DLD1 (cell line): ENCODE results near the gene PITX2.

ENCODE experiments used
- in situ Hi-C: cut with HindIII; loops from 2 replicates; pipeline ENCODE4 v1.10.0; 2017; ENCODE audit warnings: low sequenced_read_pairs

The PITX2 gene

DNA sequence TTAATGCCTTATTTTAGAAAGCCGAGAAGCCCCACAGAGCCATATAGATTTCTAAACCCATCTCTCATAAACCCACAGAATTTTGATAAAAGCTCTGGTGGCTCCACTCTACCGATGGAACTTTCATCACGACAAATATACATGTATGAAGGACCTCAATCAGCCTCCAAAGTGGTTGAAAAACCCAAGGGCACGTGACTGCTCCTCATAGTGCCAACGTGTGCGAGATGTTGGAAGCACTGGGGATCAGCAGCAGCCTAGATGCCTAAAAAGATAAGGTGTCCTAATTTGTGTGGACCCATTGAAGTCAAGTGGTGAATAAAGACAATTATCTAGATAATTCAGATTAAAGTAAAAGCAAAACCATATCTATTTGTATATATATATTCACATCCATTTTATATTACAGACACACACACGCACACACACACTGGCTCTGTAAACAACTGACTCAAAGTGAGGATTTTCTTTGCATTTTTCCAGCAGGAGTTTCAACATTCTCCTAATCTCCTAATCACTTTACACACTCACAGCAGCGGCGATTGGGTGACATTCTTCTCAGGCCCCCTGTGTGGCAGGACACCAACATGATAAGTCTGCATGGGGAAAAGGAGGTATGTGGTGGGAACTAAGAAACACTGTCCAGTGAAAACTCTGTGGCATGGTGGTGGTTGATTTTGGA lies 2.8 kb upstream of the PITX2 start:
- in situ Hi-C loops, result loop anchor here (10.0 to 25.0 kb wide), 2 partner anchors 189 to 337 kb away; no protein-coding TSS in a partner anchor

- in situ Hi-C loops, result loop anchor here (10.0 to 25.0 kb wide), 2 partner anchors 190 to 337 kb away; no protein-coding TSS in a partner anchor
Measured at GRCh38 chr4:110624904-110625494, 2.1 kb upstream of the PITX2 start.

GRCh38 chr4:110624398-110624780 lies 1.5 kb upstream of the PITX2 start:
- in situ Hi-C loops, result loop anchor here (10.0 kb wide), 1 partner anchor 190 kb away; no protein-coding TSS in a partner anchor

GRCh38 chr4:110623718-110624397 lies 981 bp upstream of the PITX2 start:
- in situ Hi-C loops, result loop anchor here (10.0 kb wide), 1 partner anchor 191 kb away; no protein-coding TSS in a partner anchor

DNA sequence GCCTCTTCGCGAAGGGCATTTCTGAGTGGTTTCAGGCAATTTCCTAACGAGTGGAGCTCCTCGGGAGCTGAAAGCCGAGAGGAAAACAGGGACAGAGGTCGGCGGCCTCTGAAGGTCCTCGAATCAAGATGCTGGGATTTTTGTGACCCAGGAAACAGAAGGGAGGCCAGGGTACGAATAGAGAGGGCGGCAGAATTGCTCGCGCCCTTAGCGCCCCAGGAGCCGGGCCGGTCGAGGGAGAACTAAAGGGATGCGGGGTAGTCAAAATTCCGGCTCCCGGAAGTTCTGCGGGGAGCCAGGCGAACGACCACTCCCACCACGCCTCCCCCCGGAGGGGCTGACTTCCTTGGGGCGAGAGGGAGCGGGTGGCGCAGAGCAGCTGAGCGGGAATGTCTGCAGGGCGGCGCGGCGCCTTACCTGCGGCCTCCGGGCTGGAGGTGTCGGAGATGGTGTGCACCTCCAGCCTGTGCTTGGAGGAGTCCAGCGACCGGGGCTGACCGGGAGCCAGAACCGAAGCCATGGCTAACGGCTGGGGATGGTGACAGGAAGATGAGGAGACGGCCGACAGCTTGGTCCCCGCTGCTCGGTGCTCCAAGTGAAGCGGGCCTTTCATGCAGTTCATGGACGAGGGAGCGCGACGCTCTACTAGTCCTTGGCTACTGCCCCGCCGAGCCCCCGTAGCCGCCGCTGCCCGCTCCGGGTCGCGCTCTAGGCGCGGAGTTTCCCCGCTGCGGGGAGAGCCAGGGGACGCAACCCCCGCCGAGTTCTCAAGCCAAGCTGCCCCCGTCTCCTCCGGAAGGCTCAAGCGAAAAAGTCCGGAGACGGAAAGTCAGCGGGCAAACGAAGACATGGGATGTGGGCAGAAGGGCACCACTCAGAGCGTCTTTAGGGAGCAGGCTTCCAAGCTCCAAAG lies 782 bp downstream of the PITX2 start:
- in situ Hi-C loops, result loop anchor here (10.0 kb wide), 1 partner anchor 193 kb away; no protein-coding TSS in a partner anchor

DNA sequence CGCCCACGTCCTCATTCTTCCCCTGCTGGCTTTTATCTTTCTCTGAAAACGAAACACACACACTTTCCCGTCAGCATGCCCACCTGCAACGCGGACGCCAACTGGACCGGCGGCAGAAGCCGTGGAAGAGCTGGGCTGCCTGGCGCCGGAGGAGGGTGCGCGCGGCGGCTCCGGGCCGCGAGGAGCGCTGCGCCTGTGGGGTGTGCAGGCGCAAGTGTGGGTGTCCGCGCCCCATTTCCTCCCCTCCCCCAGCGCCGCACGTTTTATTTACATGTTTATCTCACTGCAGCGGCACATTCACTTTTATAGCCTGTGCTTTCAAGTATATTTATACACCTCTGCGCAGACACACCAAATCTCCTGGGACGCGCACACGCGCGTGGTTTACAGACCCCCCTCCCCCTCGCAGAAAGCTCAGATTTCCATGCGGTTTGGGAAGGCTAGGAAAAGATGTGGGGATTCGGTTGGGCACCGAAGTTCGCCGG lies 1.5 kb downstream of the PITX2 start:
- in situ Hi-C loops, result loop anchor here (10.0 kb wide), 1 partner anchor 193 kb away; no protein-coding TSS in a partner anchor

GRCh38 chr4:110620691-110621327 lies 2.1 kb downstream of the PITX2 start:
- in situ Hi-C loops, result loop anchor here (10.0 kb wide), 1 partner anchor 194 kb away; no protein-coding TSS in a partner anchor

- in situ Hi-C loops, result loop anchor here (10.0 kb wide), 1 partner anchor 194 kb away; no protein-coding TSS in a partner anchor
Measured at GRCh38 chr4:110620322-110620690, 2.6 kb downstream of the PITX2 start.

- in situ Hi-C loops, result loop anchor here (10.0 kb wide), 1 partner anchor 195 kb away; no protein-coding TSS in a partner anchor
Measured at GRCh38 chr4:110619463-110620247, 3.2 kb downstream of the PITX2 start.

DNA sequence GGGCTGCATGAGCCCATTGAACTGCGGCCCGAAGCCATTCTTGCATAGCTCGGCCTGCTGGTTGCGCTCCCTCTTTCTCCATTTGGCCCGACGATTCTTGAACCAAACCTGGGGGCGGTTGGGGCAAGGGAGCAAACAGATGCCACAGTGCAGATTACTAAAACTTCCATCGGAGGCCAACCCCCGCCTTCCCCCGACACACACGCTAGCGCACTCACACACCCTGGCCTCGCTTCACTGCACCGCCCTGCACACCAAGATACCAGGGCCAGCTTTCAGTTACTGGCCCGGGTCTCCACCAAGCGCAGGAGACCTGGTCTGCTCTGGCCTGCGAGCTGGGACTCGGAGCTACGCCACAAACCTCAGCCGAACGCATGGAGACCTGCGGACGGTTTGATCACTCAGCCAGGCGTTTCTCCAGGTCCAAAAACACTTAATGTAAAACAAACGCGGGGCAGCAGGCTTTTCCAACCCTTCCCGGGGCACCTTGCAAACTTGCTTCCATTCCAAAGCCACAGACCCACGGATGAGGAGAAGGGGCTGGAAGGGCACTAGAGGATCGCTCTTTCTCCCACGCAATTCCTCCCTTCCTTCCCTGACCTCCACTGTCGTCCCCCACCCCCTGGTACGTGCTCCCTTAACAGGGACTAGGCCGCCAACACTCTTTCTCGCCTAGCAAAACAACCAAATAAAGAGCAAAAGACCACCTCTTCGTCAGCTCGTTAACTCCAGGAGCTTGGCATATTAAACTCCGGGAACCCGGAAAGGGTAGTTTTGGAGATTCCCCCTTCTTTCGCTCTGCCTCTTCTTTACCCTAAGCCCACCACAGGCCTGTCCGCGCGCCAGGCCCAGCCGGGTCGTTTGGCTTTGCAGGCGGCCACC lies 4.1 kb downstream of the PITX2 start:
- in situ Hi-C loops, result no loop called here

DNA sequence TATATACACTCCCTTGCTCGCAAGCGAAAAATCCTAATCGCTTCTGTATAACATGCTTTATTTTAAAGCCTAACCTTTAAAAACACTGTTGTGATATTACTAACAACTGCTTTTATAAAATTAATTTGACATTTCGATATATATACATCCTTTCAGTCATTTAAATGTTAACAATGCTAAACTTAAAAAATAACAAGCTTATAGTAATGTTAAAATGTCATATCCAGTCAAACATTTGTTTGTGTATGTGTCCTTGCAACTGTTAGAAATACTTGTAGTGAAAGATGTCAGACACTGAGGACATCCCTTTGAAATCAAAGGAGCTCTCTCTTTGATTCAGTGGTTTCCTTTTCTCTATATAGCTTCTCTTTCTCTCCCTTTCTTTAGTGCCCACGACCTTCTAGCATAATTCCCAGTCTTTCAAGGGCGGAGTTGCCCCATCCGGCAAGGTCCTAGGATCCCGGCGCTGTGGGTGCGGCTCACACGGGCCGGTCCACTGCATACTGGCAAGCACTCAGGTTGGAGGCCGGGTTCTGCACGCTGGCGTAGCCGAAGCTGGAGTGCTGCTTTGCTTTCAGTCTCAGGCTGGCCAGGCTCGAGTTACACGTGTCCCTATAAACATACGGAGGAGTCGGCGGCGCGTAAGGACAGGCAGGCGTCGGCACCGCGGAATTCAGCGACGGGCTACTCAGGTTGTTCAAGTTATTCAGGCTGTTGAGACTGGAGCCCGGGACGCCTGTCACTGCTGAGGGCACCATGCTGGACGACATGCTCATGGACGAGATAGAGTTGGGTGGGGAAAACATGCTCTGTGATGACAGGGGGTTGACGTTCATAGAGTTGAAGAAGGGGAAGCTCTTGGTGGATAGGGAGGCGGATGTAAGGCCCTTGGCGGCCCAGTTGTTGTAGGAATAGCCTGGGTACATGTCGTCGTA lies 5.0 kb downstream of the PITX2 start:
- in situ Hi-C loops, result no loop called here

GRCh38 chr4:110617075-110617640 lies 5.7 kb downstream of the PITX2 start:
- in situ Hi-C loops, result no loop called here

DNA sequence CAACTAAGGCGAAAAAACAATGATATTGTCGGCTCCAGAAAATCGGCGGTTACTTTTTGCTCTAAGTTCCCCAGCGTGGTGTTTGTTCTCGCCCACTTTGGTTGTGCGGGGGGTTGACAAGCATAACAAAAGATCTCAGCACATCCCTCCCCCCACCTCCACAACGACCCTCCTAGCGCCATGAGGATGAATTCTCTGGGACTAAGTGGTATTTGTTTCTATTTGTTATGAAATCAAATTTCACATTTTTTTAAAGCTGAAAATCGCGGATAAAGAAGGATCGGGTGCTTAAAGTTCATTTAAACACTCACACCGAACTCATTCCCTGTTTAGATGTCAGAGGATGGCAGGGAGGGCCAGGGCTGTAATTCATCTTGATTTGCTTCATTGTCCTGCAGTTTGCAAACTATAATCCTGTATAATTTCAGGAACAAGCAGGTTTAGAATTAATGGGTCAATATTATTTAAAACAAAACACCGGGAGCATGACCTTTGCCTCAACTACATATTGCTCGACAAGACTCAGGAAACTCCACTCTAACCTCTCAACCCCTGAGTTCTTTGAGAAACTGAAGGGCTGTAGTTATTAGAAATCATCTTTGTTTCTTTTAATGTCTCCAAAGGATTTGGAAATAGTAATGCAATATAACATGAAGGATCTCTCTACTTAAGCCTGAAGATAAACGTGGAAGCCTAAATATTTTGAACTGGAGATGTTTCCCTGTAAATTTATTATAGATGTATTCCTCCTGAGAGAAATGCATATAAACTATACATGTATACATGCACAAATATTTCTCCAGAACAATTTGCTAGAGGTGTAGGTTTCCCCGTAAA lies 6.4 kb downstream of the PITX2 start:
- in situ Hi-C loops, result no loop called here

DNA sequence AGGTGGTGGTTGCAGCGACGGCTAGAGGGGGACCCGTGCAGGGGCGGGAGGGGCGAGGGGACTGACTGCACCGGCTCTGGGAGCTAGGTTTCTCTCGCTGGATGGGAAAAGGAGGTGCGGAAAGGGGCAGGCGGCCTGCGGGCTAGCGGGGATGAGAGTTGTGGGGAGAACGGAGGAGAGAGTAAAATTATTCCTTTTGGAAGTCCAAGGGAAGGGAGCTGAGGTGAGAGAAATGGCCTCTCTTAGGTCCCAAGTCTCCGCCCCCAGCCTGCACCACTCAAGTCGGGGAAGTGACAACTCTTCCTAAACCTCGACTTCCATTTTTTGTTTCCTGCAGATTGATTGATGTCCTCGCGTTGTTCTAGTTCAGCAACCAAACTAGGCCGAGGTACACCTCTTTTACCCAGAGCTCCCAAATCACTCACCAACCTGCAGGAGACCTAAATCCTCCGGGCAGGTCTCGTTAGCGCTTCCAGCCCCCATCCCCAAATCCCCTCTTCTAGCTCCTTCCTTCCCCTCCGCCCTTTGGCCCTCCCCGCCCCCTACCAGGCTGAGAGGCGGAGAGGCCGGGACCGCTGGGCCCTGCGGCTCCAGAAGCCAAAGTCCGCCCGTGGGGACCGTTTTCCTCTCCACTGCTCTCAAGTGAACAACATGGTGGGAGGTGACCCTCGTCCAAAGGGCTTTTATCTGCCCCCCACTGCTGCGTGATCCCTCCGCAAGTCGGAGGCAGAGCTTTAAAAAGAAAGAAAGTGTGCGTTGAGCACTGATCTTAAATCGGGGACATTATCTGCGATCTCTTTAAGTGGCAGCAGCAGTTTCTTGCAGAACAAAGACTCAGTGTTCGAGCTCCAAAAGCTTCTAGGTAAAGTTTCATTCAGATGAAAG lies 7.3 kb downstream of the PITX2 start:
- in situ Hi-C loops, result no loop called here

GRCh38 chr4:110614976-110615352 lies 7.9 kb downstream of the PITX2 start:
- in situ Hi-C loops, result no loop called here
